Suppressor macrophage (primary cell): ENCODE measurements around the gene ELMOD3.
"Not testable (repeated sequence)": the region's sequence is repeated elsewhere in the genome, so short reads cannot be mapped to it uniquely, and the experiment has no call there.

Experiments used
- DNase-seq, 4 experiments: peaks; one replicate each; pipeline ENCODE4 v3.0.0-alpha.2; 2020 to 2022

The ELMOD3 gene

GRCh38 chr2:85329181-85329651, 25.4 kb upstream of the ELMOD3 start:
- no peak for DNase-seq

DNA sequence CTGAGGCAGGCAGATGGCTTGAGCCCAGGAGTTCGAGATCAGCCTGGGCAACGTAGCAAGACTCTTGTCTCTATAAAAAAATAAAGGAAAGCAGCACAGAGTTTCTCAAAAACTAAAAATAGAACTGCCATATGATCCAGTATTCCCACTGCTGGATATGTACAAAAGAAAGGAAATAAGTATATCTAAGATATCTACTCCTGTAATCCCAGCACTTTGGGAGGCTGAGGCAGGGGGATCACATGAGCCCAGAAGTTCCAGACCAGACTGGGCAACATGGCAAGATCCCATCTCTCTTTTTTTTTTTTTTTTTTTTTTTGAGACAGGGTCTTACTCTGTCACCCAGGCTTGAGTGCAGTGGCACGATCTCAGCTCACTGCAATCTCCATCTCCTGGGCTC, 24.9 kb upstream of the ELMOD3 start:
- not testable (repeated sequence) for DNase-seq

GRCh38 chr2:85330839-85331636, 23.5 kb upstream of the ELMOD3 start:
- DNase-seq = no peak

GRCh38 chr2:85333877-85334276, 20.7 kb upstream of the ELMOD3 start:
- not testable (repeated sequence) for DNase-seq

DNA sequence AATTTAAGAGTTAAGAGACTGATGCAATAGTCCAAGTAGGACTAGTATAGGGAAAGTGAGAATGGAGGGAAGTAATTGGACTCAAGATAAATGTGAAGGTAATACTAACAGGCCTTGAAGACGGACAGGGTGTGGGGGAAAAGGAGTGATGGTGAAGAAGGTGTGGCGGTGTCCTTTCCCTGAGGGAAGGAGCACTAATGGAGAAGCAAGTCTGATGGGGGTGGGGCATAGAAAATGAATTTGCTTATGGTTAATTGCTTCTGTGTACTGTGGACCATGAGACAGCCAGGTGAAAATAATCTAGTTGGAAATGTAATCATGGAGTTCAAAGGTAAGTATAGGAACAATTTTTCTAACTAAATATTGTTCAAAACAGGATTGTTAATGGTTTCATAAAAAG, 19.6 kb upstream of the ELMOD3 start:
- DNase-seq = no peak

DNA sequence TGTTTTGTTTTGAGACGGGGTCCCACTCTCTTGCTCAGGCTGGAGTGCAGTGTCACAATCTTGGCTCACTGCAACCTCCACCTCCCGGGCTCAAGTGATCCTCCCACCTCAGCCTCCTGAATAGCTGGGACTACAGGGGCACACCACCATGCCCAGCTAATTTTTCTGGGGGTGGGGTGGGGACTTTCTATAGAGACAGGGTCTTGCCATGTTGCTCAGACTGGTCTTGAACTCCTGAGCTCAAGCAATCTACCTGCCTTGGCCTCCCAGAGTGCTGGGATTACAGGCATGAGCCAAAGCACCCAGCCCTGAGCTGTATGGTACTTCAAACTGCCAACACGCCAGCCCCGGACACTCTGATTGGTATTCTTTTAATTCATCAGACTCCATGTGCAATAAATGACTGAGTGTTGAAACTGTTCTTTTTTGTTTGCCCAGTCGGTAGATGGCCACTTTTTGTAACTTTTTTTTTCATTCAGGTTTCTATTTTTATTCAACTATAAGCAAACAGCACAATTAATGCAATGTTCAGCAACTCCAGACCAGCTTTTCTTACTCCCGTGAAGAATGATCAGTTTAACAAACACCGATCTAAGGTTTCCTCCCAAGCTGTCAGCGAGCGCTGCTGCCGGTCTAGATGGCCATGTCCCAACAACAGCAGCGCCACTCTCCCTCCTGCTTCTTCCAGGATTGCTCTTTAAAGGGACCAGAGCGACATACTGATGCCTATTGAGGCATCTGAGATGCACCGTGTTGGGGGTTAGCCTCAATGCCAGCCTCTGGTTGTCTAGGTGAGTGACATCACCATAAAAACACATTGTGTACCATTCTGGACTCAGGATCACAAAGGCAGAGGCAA, 14.3 kb upstream of the ELMOD3 start:
- no peak for DNase-seq

- no peak for DNase-seq
Observed at GRCh38 chr2:85341269-85342029, 13.1 kb upstream of the ELMOD3 start.

GRCh38 chr2:85342156-85342555, 12.4 kb upstream of the ELMOD3 start:
- DNase-seq = no peak

- not testable (repeated sequence) for DNase-seq
Observed at GRCh38 chr2:85343207-85343895, 11.2 kb upstream of the ELMOD3 start.

GRCh38 chr2:85344356-85344954, 10.1 kb upstream of the ELMOD3 start:
- DNase-seq = no peak

GRCh38 chr2:85347599-85347998, 7.0 kb upstream of the ELMOD3 start:
- DNase-seq = no peak

DNA sequence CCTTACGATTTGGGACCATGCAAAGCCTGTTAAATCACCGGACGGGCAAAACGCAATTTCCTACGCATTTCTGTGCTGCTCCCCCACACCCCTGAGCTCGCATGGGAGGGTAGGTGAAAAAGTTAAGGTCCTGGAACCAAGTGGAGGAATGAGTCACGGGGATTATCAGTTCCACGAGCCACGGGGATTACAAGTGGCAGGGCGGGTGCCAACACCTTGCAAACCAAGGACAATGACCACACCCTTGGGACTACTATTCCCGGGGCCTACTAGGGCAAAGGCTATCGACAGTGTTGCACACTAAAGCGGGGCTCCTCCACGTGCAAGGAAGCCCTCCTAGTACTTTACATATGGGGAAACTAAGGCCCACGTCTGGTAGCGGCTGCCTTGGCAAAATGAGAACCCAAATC, 688 bp upstream of the ELMOD3 start:
- peak in 2 of 4 experiments; percentile 13 to 17 for DNase-seq

- DNase-seq = peak in 1 of 4 experiments; percentile 24
Observed at GRCh38 chr2:85355073-85355410, 473 bp downstream of the ELMOD3 start.

DNA sequence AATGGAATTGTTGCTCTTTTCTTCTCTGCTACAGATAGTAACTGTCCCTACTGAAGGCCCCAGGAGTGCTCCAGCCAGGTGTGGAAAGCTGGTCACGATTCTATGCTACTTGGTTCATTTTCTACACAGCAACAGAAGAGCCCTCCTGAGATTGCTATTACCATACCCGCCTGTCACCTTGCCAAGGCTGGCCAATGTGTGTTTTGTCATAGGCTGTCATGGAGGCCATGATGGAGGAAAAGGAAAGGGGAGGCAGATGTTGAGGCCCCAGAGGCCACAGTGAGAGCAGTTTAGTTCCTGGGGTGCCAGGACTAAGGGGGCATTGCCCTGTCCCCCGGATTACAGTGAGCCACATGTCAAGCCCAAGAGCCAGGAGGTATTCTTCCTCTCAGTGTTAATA, 952 bp downstream of the ELMOD3 start:
- no peak for DNase-seq

DNA sequence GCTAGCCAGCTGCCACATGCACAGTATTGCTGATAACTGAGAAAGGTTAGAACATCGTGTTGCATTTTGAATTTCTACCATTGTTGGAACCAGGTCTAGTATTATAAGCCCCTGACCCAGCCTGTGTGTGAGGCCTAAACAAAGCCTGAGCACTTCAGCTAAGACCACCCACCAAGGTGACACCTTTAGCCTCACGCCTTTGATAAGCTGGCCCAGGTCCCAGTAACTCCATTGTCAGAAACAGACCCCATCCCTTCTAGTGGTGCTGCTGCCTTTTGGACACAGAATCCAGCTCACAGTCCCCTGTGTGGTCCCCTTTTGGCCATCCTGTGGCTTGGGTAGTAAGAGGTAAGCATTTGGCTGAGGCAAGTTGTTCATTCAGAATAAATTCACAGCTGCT, 1.6 kb downstream of the ELMOD3 start:
- no peak for DNase-seq

DNA sequence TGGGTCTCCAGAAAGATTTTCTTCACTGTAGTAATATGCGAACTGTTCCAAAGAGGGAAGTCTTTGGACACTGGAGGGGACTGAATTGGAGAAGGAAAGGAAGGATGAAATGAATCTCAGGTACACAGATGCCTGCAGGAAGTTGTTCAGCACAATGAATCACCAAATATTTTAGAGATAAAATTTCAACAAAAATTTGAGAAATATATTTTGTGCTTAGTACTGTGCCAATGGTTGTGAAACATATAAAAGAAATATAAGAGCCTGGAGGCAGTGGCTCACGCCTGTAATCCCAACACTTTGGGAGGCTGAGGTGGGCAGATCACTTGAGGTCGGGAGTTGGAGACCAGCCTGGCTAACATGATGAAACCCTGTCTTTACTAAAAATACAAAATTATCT, 3.2 kb downstream of the ELMOD3 start:
- DNase-seq = no peak

DNA sequence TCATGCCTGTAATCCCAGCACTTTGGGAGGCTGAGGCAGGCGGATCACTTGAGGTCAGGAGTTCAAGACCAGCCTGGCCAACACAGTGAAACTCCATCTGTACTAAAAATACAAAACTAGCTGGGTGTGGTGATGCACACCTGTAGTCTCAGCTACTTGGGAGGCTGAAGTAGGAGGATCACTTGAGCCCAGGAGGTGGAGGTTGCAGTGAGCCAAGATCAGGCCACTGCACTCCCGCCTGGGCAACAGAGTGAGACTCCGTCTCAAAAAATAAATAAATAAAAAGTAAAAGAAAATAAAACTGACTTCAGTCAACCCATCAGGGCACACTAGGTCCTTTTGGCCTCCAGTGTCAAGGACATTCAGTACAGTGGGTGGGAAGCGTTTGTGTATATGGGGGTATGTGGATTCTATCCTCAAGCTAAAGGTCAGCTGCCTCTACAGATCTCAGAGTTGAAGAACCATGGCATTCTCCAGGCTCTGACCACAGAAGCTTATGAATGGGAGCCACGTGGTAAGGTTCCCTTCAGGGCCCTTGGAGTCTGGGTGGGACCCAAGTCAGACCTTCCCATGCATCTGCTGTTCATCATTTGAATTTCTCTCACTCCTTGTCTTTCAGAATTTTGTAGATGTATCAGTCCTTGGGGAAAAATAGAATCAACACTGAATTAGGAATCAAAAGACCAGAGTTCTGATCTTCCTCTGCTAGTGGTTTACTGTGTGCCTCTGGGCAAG, 8.3 kb downstream of the ELMOD3 start:
- DNase-seq = not testable (repeated sequence)

DNA sequence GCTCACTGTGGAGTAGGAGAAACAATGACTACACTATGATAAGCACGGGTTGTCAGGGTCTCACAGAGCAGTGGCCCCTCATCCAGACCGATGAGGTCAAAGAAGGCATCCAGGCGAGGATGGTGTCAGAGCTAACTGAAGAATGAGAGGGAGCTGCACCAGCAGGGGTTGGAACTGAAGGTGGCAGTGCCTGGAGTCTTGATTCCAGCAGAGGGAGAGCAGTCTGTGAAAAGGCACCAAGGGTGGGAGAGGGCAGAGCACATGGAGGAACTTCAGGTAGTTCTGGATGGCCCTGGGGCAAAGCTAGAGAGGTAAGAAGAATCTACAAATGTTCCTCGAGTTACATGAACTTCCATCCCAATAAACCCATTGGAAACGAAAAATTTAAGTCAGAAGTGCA, 12.6 kb downstream of the ELMOD3 start:
- no peak for DNase-seq

- no peak for DNase-seq
Observed at GRCh38 chr2:85368921-85369320, 14.4 kb downstream of the ELMOD3 start.

DNA sequence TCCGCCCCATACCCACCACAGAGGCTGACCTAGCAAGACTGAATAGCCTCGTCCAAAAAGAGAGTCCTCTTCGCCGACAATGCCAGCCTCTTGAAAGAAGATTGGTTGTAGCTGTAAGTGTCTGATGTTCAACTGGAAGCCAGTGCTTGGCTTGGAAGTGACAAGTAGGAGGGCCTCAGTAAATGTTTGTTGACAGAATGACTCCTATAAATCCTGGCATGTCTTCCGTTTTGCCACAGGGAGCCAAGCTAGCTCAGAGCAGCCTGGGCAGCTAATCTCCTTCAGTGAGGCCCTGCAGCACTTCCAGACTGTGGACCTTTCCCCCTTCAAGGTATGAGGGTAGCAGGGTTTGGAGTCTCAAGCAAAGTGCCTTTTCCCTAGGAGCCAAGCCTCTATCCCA, 14.9 kb downstream of the ELMOD3 start:
- DNase-seq = no peak

DNA sequence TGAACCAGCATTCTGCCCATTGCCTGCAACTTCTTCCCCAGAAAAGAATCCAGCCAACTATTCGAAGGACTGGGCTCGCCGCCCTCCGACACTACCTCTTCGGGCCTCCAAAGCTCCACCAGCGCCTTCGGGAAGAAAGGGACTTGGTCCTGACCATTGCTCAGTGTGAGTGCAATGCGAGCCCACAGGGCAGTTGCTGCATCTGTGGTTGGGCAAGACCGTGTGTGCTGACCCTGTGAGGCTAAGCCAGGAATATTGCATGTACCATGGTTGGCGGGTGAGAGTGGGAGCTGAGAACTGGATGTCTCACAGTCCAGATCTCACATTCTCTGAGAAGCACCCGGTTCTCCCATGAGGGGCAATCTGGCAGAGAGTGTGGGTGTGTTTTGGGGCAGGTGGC, 16.5 kb downstream of the ELMOD3 start:
- DNase-seq = peak in 1 of 4 experiments; percentile 9
